Lower lobe of right lung (tissue), 2 donors: ENCODE measurements around the gene CTNNA3. TPM values are rescaled to one million over a fixed set of nuclear protein-coding genes. Genes with fewer than 3 reads are reported as not detected.

Experiments
- ATAC-seq, 2 donors: fragments of 200-7000 bp; cut with Tn5 transposase; one replicate each; pipeline ENCODE4 v1.9.1; 2020 to 2022; ENCODE audit warnings: mild to moderate bottlenecking in 2 of 2, moderate library complexity in 2 of 2
- DNase-seq: peaks from one replicate; pipeline ENCODE4 v3.0.0-alpha.2; 2020
- H3K27ac ChIP-seq: fragments of 200-600 bp; one replicate; pipeline ENCODE4 v1.8.0; 2022
- H3K27me3 ChIP-seq: fragments of 200-600 bp; one replicate; pipeline ENCODE4 v1.8.0; 2022; ENCODE audit warnings: low read depth
- H3K36me3 ChIP-seq: fragments of 200-600 bp; one replicate; pipeline ENCODE4 v1.8.0; 2022; ENCODE audit warnings: mild to moderate bottlenecking
- H3K4me1 ChIP-seq: fragments of 200-600 bp; one replicate; pipeline ENCODE4 v1.8.0; 2022
- H3K4me3 ChIP-seq: fragments of 200-600 bp; one replicate; pipeline ENCODE4 v1.8.0; 2022; ENCODE audit warnings: mild to moderate bottlenecking
- H3K9me3 ChIP-seq: fragments of 200-600 bp; one replicate; pipeline ENCODE4 v1.8.0; 2022
- CTCF ChIP-seq: fragments of 200-600 bp; IDR thresholded peaks from one replicate; pipeline ENCODE4 v1.8.0; 2022; ENCODE audit warnings: antibody characterized with exemption, mild to moderate bottlenecking
- intact Hi-C: fragments of 100-400 bp; cut with DNase I; formaldehyde crosslinking; loops from one replicate; pipeline ENCODE4 v1.11.0; 2022
- total RNA-seq: library from RNA; stranded (reverse); fragmentation: NEBNext Ultra II Directional; extraction: Animal tissue kit (Norgen Biotek cat#: 25700); gene quantifications from one replicate; pipeline ENCODE4 v1.2.1, GENCODE V29; 2021
- donor health status: DM: no; HTN: yes; CAD: no; lungs with severe emphysema.

CTNNA3 gene
- total RNA-seq, 1 donor from 2014 or later, result not detected

DNA sequence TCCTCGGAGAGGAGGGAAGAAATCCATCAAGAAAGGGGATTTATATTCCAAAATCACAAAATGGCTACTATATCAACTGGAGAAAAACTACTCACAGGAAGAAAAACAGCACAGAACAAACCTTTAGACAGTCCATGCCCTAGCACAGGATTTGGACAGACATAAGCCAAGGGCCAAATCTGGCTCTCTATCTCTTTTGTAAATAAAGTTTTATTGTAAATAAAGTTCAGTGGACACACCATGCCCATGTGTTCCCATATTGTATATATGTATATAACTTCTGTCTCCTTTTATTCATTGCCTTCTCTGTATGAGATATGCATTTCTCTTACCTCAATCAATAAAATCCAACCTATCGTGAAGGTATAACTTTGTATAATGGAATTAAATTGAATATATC lies 1513.0 kb downstream of the CTNNA3 start:
- DNase-seq, result no peak
- H3K4me1 ChIP-seq, result no peaks in the 10 kb centered on the region
- intact Hi-C loops, result no loop called here
- no peak overlapping the region for H3K4me3 ChIP-seq
- H3K27me3 ChIP-seq, result no peaks in the 10 kb centered on the region
- H3K36me3 ChIP-seq, result no peaks in the 10 kb centered on the region
- TF ChIP-seq CTCF, result no peak
- no peak overlapping the region for H3K27ac ChIP-seq
- no peaks in the 10 kb centered on the region for H3K9me3 ChIP-seq
- ATAC-seq, result no peak

GRCh38 chr10:66180581-66181318 lies 1515.2 kb downstream of the CTNNA3 start:
- intact Hi-C loops, result no loop called here
- DNase-seq, result no peak
- Histone ChIP-seq H3K36me3 (no peaks in the 10 kb centered on the region), H3K4me3 (no peak overlapping the region), H3K27ac (no peak overlapping the region), H3K9me3 (no peaks in the 10 kb centered on the region), H3K27me3 (no peaks in the 10 kb centered on the region), H3K4me1 (no peaks in the 10 kb centered on the region)
- peak; percentile 67 for TF ChIP-seq CTCF
- peak; percentile 85 to 87 for ATAC-seq

GRCh38 chr10:66180021-66180420 lies 1516.0 kb downstream of the CTNNA3 start:
- Histone ChIP-seq H3K27ac (no peak overlapping the region), H3K36me3 (no peaks in the 10 kb centered on the region), H3K4me3 (no peak overlapping the region), H3K9me3 (no peaks in the 10 kb centered on the region), H3K27me3 (no peaks in the 10 kb centered on the region), H3K4me1 (no peaks in the 10 kb centered on the region)
- intact Hi-C loops, result no loop called here
- no peak for DNase-seq
- no peak for TF ChIP-seq CTCF
- no peak for ATAC-seq

DNA sequence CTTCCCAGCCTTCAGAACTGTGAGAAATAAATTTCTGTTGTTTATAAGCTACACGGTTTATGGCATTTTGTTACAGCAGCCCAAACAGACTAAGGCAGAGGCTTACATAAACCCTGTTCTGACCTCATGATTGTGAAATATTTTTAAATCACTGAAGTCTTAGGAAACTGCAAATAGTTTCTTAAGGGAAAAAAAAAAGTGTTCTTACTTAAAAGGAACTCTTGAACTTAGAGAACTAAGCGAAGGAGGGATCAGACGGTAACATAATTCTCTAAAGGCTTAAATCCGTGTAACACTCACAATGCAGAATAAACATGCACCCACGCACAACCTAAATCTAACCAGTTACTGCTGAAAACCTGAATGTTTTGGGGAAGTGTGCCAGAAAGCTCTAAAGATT lies 1519.2 kb downstream of the CTNNA3 start:
- Histone ChIP-seq H3K36me3 (no peaks in the 10 kb centered on the region), H3K27ac (no peak overlapping the region), H3K4me3 (no peak overlapping the region), H3K4me1 (no peaks in the 10 kb centered on the region), H3K9me3 (no peaks in the 10 kb centered on the region), H3K27me3 (no peaks in the 10 kb centered on the region)
- ATAC-seq (peak in 1 of 2 donors; percentile 60), DNase-seq (no peak)
- TF ChIP-seq CTCF, result no peak
- intact Hi-C loops, result no loop called here

DNA sequence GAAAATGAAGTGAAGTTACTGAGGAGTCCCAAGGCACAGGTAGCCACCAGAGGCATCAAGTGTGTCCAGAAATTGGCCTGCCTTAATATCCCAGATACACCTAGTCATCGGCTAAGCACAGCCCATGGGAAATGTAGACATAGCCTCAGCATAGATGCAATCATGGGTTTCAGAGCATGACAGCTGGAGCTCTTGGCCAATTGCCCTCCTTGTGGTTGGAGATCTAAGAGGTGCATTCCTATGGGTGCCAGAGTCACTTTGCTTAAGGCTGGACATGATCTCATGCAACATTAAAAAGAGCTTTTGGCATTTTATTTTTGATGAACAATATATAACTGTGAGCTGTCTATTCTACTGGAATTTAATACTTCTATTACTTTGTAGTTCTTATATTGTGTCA lies 1528.2 kb downstream of the CTNNA3 start:
- Histone ChIP-seq H3K27me3 (no peaks in the 10 kb centered on the region), H3K4me1 (no peaks in the 10 kb centered on the region), H3K4me3 (no peak overlapping the region), H3K9me3 (no peaks in the 10 kb centered on the region), H3K27ac (no peak overlapping the region), H3K36me3 (no peaks in the 10 kb centered on the region)
- no peak for TF ChIP-seq CTCF
- ATAC-seq, result no peak
- no peak for DNase-seq
- intact Hi-C loops, result no loop called here
